OCI-LY7 (cell line): Measurements from ENCODE around the gene SLC2A8. TPM values are rescaled to one million over a fixed set of nuclear protein-coding genes. Genes with fewer than 3 reads are reported as not detected.

Experiments
- BruUV-seq: library from RNA; stranded (reverse); fragments of 400-500 nt; replicated peaks from 2 replicates; lab custom pipeline; 2021; lab: Mats Ljungman, UMichigan
- CTCF ChIA-PET: fragments of 300-600 bp; sonication (Branson Sonifier 250); formaldehyde crosslinking; loops from one replicate; lab custom pipeline; 2022; ENCODE audit warnings: antibody characterized with exemption; ENCODE audit not compliant: unreplicated experiment; lab: Charles Lee
- POLR2A ChIA-PET: fragments of 300-600 bp; sonication (Branson Sonifier 250); formaldehyde crosslinking; loops from one replicate; lab custom pipeline; 2022; ENCODE audit warnings: antibody characterized with exemption; lab: Charles Lee
- DNase-seq: peaks from one replicate; pipeline ENCODE4 v3.0.0-alpha.2; 2015; ENCODE audit warnings: low spot score
- H2AFZ ChIP-seq: fragments of 200-600 bp; sonication (generic), shearing (Covaris generic); 2 replicates; pipeline ENCODE4 v1.6.1; 2014; ENCODE audit warnings: mild to moderate bottlenecking, antibody characterized with exemption, low read length, moderate library complexity
- H3K27ac ChIP-seq: fragments of 200-600 bp; sonication (generic); 2 replicates; pipeline ENCODE4 v1.5.1; 2014; ENCODE audit warnings: mixed run types, low read depth, mild to moderate bottlenecking, moderate library complexity, low read length, inconsistent platforms; ENCODE audit not compliant: poor library complexity, severe bottlenecking
- H3K36me3 ChIP-seq: fragments of 200-600 bp; sonication (generic); 2 replicates; pipeline ENCODE4 v1.6.1; 2014; ENCODE audit warnings: mild to moderate bottlenecking, antibody characterized with exemption, low read length, moderate library complexity, mixed read lengths; ENCODE audit not compliant: insufficient read depth
- H3K4me1 ChIP-seq: fragments of 200-600 bp; sonication (generic); 2 replicates; pipeline ENCODE4 v1.5.1; 2014; ENCODE audit warnings: mild to moderate bottlenecking, low read length; ENCODE audit not compliant: insufficient read depth, poor library complexity, severe bottlenecking
- H3K4me2 ChIP-seq: fragments of 200-600 bp; sonication (generic); 2 replicates; pipeline ENCODE4 v1.6.1; 2014; ENCODE audit warnings: mild to moderate bottlenecking, low read length
- H3K4me3 ChIP-seq: fragments of 200-600 bp; sonication (generic); 2 replicates; pipeline ENCODE4 v1.5.1; 2014; ENCODE audit warnings: mild to moderate bottlenecking, low read depth, low read length; ENCODE audit not compliant: poor library complexity, severe bottlenecking
- H3K79me2 ChIP-seq: fragments of 200-600 bp; sonication (generic); 2 replicates; pipeline ENCODE4 v1.6.1; 2016; ENCODE audit warnings: low read depth, mild to moderate bottlenecking, low read length, moderate library complexity, mixed read lengths; ENCODE audit not compliant: insufficient read depth
- H3K9me2 ChIP-seq: fragments of 200-600 bp; sonication (generic); 2 replicates; pipeline ENCODE4 v1.6.1; 2016; ENCODE audit warnings: mild to moderate bottlenecking, low read length, mixed read lengths; ENCODE audit not compliant: insufficient read depth
- H3K9me3 ChIP-seq: fragments of 200-600 bp; sonication (generic); 2 replicates; pipeline ENCODE4 v1.6.1; 2014; ENCODE audit warnings: mild to moderate bottlenecking, mixed run types, low read length, mixed read lengths
- H4K20me1 ChIP-seq: fragments of 200-600 bp; sonication (generic); 2 replicates; pipeline ENCODE4 v1.6.1; 2014; ENCODE audit warnings: mild to moderate bottlenecking, antibody characterized with exemption, low read length, moderate library complexity, mixed read lengths; ENCODE audit not compliant: insufficient read depth
- EZH2phosphoT487 ChIP-seq: fragments of 200-600 bp; sonication (generic); IDR thresholded peaks from 2 replicates; pipeline ENCODE4 v1.6.1; 2018; ENCODE audit warnings: low read depth, borderline replicate concordance, mild to moderate bottlenecking, mixed run types, antibody characterized with exemption, low read length, moderate library complexity, mixed read lengths
- intact Hi-C: fragments of 100-400 bp; cut with micrococcal nuclease; formaldehyde crosslinking; loops from one replicate; pipeline ENCODE4 v1.10.0; 2022; ENCODE audit not compliant: unreplicated experiment
- total RNA-seq, 2 experiments: library from RNA; depleted of rRNA in 1 of 2; stranded (reverse); fragments of >200 nt in 1 of 2; shearing (Covaris generic) in 1 of 2; gene quantifications; 2 replicates each; pipeline ENCODE4 v1.2.3, GENCODE V29; 2014 to 2022
- TF ChIP-seq, protein P1 (sequence below): fragments of 200-600 bp; sonication (generic); conservative IDR thresholded peaks from 2 replicates; pipeline ENCODE4 v1.5.1; 2014; ENCODE audit warnings: mild to moderate bottlenecking, antibody characterized with exemption, low read length, moderate library complexity, mixed read lengths

SLC2A8 gene
- total RNA-seq, 2 experiments from 2014 or later = 11.9 to 19.6 TPM

DNA sequence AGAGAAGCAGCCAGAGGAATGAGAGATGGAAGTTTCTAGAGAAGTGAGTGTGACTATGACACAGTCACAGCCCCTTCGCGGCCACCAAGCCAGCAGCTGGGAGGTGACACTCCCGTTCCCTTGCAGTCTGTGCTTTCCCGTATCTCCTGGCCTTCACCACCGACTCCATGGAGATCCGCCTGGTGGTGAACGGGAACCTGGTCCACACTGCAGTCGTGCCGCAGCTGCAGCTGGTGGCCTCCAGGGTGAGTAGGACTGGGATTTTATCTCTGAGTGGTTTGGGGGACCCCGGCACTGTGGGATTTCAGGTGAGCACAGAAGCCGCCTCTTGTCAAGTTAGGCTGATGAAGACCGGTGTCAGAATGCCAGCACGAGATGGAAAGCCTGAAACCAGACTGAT lies 12.1 kb upstream of the SLC2A8 start:
- Histone ChIP-seq H2AFZ (no peak overlapping the region), H3K9me3 (no peaks in the 10 kb centered on the region), H4K20me1 (no peaks in the 10 kb centered on the region), H3K27ac (no peak overlapping the region), H3K9me2 (no peaks in the 10 kb centered on the region), H3K4me3 (no peak overlapping the region), H3K79me2 (no peaks in the 10 kb centered on the region), H3K4me2 (no peak overlapping the region), H3K36me3 (no peaks in the 10 kb centered on the region), H3K4me1 (peaks cover 6% of the 10 kb centered on the region)
- ChIA-PET CTCF (no interaction called here), POLR2A (no interaction called here)
- intact Hi-C loops = no loop called here
- DNase-seq = no peak
- TF ChIP-seq EZH2phosphoT487 = no peak
- TF ChIP-seq, protein P1, sequence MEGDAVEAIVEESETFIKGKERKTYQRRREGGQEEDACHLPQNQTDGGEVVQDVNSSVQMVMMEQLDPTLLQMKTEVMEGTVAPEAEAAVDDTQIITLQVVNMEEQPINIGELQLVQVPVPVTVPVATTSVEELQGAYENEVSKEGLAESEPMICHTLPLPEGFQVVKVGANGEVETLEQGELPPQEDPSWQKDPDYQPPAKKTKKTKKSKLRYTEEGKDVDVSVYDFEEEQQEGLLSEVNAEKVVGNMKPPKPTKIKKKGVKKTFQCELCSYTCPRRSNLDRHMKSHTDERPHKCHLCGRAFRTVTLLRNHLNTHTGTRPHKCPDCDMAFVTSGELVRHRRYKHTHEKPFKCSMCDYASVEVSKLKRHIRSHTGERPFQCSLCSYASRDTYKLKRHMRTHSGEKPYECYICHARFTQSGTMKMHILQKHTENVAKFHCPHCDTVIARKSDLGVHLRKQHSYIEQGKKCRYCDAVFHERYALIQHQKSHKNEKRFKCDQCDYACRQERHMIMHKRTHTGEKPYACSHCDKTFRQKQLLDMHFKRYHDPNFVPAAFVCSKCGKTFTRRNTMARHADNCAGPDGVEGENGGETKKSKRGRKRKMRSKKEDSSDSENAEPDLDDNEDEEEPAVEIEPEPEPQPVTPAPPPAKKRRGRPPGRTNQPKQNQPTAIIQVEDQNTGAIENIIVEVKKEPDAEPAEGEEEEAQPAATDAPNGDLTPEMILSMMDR = no peak
- no TSS peak for BruUV-seq

DNA sequence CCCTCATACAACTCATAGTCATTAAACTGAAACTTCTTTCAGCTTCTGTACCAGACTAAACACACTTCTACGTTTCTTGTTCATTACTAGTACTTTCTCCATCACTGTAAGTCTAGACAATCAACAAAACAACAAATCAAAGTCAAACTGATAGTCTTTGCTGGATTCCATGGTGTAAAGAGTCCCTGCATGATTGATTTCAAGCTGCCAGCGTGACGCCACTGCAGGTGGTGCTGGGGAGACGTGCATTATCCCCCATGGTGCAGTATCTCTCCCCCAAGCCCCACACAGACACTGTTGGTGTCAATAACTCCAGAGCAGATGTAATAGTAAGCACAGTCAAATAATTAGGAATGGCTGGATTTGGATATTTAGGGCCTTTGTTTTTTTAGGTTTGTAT lies 10.7 kb upstream of the SLC2A8 start:
- DNase-seq = no peak
- POLR2A ChIA-PET = interaction anchor here (0.6 kb wide), 1 partner anchor 678 kb away, joined by 3 read pairs; no protein-coding TSS in a partner anchor
- CTCF ChIA-PET = no interaction called here
- Histone ChIP-seq H3K27ac (no peak overlapping the region), H3K79me2 (no peaks in the 10 kb centered on the region), H3K4me1 (peaks cover 6% of the 10 kb centered on the region), H3K4me2 (no peak overlapping the region), H4K20me1 (no peaks in the 10 kb centered on the region), H3K4me3 (no peak overlapping the region), H3K9me2 (no peaks in the 10 kb centered on the region), H2AFZ (no peak overlapping the region), H3K36me3 (no peaks in the 10 kb centered on the region), H3K9me3 (no peaks in the 10 kb centered on the region)
- no TSS peak for BruUV-seq
- intact Hi-C loops = no loop called here
- TF ChIP-seq EZH2phosphoT487 = no peak
- TF ChIP-seq, protein P1 = no peak

DNA sequence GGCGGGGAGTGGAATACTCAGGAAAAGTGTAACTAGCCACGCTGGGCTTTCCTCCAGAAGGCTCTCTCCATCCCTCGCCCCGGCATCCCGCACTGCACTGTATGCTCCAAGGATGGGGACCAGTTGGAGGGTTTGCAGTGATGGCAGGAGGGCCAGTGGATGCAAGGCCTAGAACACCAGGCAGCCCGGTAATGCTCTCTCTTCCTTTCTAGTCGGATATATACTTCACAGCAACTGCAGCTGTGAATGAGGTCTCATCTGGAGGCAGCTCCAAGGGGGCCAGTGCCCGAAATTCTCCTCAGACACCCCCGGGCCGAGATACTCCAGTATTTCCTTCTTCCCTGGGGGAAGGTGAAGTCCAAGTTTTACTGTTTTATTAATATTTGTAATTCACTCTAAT lies 10.0 kb upstream of the SLC2A8 start:
- no TSS peak for BruUV-seq
- Histone ChIP-seq H3K4me1 (peaks cover 6% of the 10 kb centered on the region), H3K4me3 (no peak overlapping the region), H3K9me3 (no peaks in the 10 kb centered on the region), H3K36me3 (no peaks in the 10 kb centered on the region), H3K9me2 (no peaks in the 10 kb centered on the region), H2AFZ (no peak overlapping the region), H3K27ac (no peak overlapping the region), H3K4me2 (no peak overlapping the region), H4K20me1 (no peaks in the 10 kb centered on the region), H3K79me2 (no peaks in the 10 kb centered on the region)
- ChIA-PET CTCF (no interaction called here), POLR2A (no interaction called here)
- DNase-seq = no peak
- intact Hi-C loops = no loop called here
- TF ChIP-seq EZH2phosphoT487 = no peak
- TF ChIP-seq, protein P1 = no peak
